Stimulated activated CD8-positive, alpha-beta memory T cell treated with anti-CD3 and anti-CD28 coated beads, Interleukin-15, amount 100 ng/mL, for 1 hour (primary cell): ENCODE measurements around the gene DUSP6.
"Not testable (repeated sequence)": the region's sequence is repeated elsewhere in the genome, so short reads cannot be mapped to it uniquely, and the experiment has no call there.

ENCODE experiments used
- DNase-seq: peaks from one replicate; pipeline ENCODE4 v3.0.0-alpha.2; 2020; ENCODE audit warnings: low read depth

The DUSP6 gene

GRCh38 chr12:89351489-89352241 lies 636 bp downstream of the DUSP6 start:
- no peak for DNase-seq

GRCh38 chr12:89350630-89351488 lies 1.4 kb downstream of the DUSP6 start:
- no peak for DNase-seq

- DNase-seq = no peak
Observed at GRCh38 chr12:89350260-89350629, 2.1 kb downstream of the DUSP6 start.

GRCh38 chr12:89349814-89350213 lies 2.5 kb downstream of the DUSP6 start:
- DNase-seq = no peak

GRCh38 chr12:89348894-89349699 lies 3.2 kb downstream of the DUSP6 start:
- DNase-seq = no peak

- DNase-seq = no peak
Observed at GRCh38 chr12:89347325-89347829, 4.9 kb downstream of the DUSP6 start.

- DNase-seq = no peak
Observed at GRCh38 chr12:89346741-89347324, 5.5 kb downstream of the DUSP6 start.

- DNase-seq = no peak
Observed at GRCh38 chr12:89345830-89346740, 6.2 kb downstream of the DUSP6 start.

- DNase-seq = no peak
Observed at GRCh38 chr12:89345376-89345775, 6.9 kb downstream of the DUSP6 start.

GRCh38 chr12:89344862-89345202 lies 7.5 kb downstream of the DUSP6 start:
- no peak for DNase-seq

GRCh38 chr12:89344043-89344861 lies 8.0 kb downstream of the DUSP6 start:
- DNase-seq = no peak

- no peak for DNase-seq
Observed at GRCh38 chr12:89343127-89343526, 9.2 kb downstream of the DUSP6 start.

GRCh38 chr12:89340861-89341260 lies 11.4 kb downstream of the DUSP6 start:
- no peak for DNase-seq

- no peak for DNase-seq
Observed at GRCh38 chr12:89339526-89339925, 12.8 kb downstream of the DUSP6 start.

GRCh38 chr12:89337136-89337535 lies 15.2 kb downstream of the DUSP6 start:
- not testable (repeated sequence) for DNase-seq

GRCh38 chr12:89335452-89336244 lies 16.7 kb downstream of the DUSP6 start:
- no peak for DNase-seq

- no peak for DNase-seq
Observed at GRCh38 chr12:89334548-89335169, 17.6 kb downstream of the DUSP6 start.

- no peak for DNase-seq
Observed at GRCh38 chr12:89333564-89334252, 18.6 kb downstream of the DUSP6 start.
